ENCODE results near the gene MICAL2. TPM values are rescaled to one million over a fixed set of nuclear protein-coding genes. Genes with fewer than 3 reads are reported as not detected.

The MICAL2 gene
- total and polyA plus RNA-seq, 2 of the 13 experiments (the other 11 are each of a cell fraction or from before 2014, with no cell fraction given), result 0.78 to 1.1 TPM

DNA sequence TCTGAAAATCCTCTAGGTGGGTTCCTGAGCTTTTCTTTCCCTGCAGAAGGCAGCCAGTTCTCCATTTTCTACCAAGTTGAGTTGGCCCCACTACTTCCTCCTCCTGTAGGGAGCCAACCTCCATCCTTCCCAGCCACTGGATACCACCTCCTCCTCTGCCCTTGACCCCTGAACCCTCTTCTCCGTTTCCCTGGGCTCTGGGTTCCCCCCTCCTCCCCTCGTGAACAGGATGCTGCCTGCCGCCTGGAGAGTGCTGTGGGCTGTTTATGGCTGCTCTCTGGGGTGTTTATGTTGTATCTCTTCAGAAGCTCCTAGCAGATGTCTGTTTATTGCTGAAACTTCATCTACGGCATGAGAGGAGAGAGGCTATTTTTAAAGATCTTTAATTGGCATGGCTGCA lies 8.6 kb downstream of the MICAL2 start:
- Histone ChIP-seq H3K79me2 (ENCODE audit: insufficient read depth, low read length) (no peaks in the 10 kb centered on the region), H3K4me2 (ENCODE audit: low read depth, low read length) (no peak overlapping the region; the same call in 1 of the 2 replicates), H4K20me1 (ENCODE audit: insufficient read depth, low read length) (no peaks in the 10 kb centered on the region), H3K4me1 (ENCODE audit: insufficient read depth, low read length) (peaks cover 27% of the 10 kb centered on the region), H3K9ac (ENCODE audit: insufficient read depth, low read depth, low read length) (no peak overlapping the region), H3K36me3 (replicated peaks in 1 of 2; ENCODE audit: control insufficient read depth in 1 of 2, insufficient read depth in 2 of 2, low read length in 2 of 2) (no peaks in the 10 kb centered on the region), H3K9me3 (ENCODE audit: low read length) (no peaks in the 10 kb centered on the region), H3K27me3 (ENCODE audit: control insufficient read depth in 1 of 2, insufficient read depth in 2 of 2, low read length in 2 of 2) (no peaks in the 10 kb centered on the region), H2AFZ (ENCODE audit: low read length) (no peak overlapping the region), H3K27ac (ENCODE audit: extremely low read length, insufficient read depth, low read length) (no peak overlapping the region), H3K4me3 (replicated peaks in 1 of 3; ENCODE audit: insufficient read depth in 1 of 3, low read depth in 2 of 3, low read length in 3 of 3) (no peak overlapping the region)
- ChIA-PET POLR2A (no interaction called here), CTCF (ENCODE audit: low intra/inter-chr PET ratio, low total read pairs) (no interaction called here)
- ATAC-seq (peak; percentile 31; the same call in 1 of the 3 replicates), DNase-seq (ENCODE audit: low spot score) (no peak), FAIRE-seq (no peak)
- BruUV-seq (replicated peaks), result no TSS peak
- intact Hi-C loops (cut with micrococcal nuclease; ENCODE audit: unreplicated experiment) (loop anchor here (10.0 kb wide), 1 partner anchor 64 kb away; no protein-coding TSS in a partner anchor), in situ Hi-C loops (cut with HindIII; ENCODE audit: extremely low pct_ligation_motif_present, low pct_unique_long_range_greater_than_20kb) (loop anchor here (10.0 kb wide), 1 partner anchor 116 kb away; no protein-coding TSS in a partner anchor)
- TF ChIP-seq ZNF121 (CRISPR knock-in tag; IDR thresholded peaks at IDR 0.05) (no peak), ONECUT2 (CRISPR knock-in tag; IDR thresholded peaks at IDR 0.05) (no peak), SAFB2 (CRISPR knock-in tag; IDR thresholded peaks at IDR 0.05; ENCODE audit: borderline replicate concordance, low read depth) (no peak), ZNF747 (CRISPR knock-in tag; IDR thresholded peaks at IDR 0.05; ENCODE audit: borderline replicate concordance) (no peak), ZNF34 (CRISPR knock-in tag; IDR thresholded peaks at IDR 0.05; ENCODE audit: borderline replicate concordance) (no peak), PHF20 (CRISPR knock-in tag; IDR thresholded peaks at IDR 0.05) (no peak), RELA (CRISPR knock-in tag; IDR thresholded peaks at IDR 0.05) (no peak), ZNF713 (CRISPR knock-in tag; IDR thresholded peaks at IDR 0.05) (no peak), ZNF839 (CRISPR knock-in tag; IDR thresholded peaks at IDR 0.05; ENCODE audit: borderline replicate concordance) (no peak), ZNF160 (CRISPR knock-in tag; IDR thresholded peaks at IDR 0.05) (no peak), ZNF775 (CRISPR knock-in tag; IDR thresholded peaks at IDR 0.05; ENCODE audit: borderline replicate concordance) (no peak)
- TF ChIP-seq, protein P1, sequence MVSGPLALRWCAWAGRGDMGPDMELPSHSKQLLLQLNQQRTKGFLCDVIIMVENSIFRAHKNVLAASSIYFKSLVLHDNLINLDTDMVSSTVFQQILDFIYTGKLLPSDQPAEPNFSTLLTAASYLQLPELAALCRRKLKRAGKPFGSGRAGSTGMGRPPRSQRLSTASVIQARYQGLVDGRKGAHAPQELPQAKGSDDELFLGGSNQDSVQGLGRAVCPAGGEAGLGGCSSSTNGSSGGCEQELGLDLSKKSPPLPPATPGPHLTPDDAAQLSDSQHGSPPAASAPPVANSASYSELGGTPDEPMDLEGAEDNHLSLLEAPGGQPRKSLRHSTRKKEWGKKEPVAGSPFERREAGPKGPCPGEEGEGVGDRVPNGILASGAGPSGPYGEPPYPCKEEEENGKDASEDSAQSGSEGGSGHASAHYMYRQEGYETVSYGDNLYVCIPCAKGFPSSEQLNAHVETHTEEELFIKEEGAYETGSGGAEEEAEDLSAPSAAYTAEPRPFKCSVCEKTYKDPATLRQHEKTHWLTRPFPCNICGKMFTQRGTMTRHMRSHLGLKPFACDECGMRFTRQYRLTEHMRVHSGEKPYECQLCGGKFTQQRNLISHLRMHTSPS (CRISPR knock-in tag; IDR thresholded peaks at IDR 0.05; ENCODE audit: low read depth), result no peak
- TF ChIP-seq, protein P2, sequence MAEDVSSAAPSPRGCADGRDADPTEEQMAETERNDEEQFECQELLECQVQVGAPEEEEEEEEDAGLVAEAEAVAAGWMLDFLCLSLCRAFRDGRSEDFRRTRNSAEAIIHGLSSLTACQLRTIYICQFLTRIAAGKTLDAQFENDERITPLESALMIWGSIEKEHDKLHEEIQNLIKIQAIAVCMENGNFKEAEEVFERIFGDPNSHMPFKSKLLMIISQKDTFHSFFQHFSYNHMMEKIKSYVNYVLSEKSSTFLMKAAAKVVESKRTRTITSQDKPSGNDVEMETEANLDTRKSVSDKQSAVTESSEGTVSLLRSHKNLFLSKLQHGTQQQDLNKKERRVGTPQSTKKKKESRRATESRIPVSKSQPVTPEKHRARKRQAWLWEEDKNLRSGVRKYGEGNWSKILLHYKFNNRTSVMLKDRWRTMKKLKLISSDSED (CRISPR knock-in tag; IDR thresholded peaks at IDR 0.05), result no peak
- 33% methylated on average over 4 of the region's 4 CpGs for WGBS (ENCODE audit: low lambda C conversion rate)
